Kidney tubule cell (primary cell): ENCODE measurements around the gene SMG9.

Source experiments
- DNase-seq: peaks from one replicate; pipeline ENCODE4 v3.0.0-alpha.2; 2018; ENCODE audit warnings: low spot score

SMG9 gene

DNA sequence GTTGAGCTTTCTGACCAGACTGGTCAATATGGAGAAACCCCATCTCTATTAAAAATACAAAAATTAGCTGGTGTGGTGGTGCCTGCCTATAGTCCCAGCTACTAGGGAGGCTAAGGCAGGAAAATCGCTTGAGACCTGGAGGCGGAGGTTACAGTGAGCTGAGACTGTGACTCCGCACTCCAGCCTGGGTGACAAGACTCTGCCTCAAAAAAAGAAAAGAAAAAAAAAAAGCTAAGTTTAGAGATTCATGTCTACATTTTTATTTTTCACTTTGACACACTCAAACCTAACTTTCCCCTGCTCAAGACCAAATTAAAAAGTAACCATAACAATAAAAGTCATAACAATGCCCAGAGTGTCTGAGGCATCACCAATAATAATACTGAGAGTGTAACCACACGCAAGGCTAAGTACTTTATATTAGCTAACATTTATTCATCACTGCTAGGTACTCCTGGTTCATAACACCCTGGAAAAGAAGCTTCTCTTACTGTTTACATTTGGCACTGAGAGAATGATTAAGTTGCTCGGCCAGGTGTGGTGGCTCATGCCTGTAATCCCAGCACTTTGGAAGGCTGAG is 33.2 kb downstream of the SMG9 start:
- no peak for DNase-seq

DNA sequence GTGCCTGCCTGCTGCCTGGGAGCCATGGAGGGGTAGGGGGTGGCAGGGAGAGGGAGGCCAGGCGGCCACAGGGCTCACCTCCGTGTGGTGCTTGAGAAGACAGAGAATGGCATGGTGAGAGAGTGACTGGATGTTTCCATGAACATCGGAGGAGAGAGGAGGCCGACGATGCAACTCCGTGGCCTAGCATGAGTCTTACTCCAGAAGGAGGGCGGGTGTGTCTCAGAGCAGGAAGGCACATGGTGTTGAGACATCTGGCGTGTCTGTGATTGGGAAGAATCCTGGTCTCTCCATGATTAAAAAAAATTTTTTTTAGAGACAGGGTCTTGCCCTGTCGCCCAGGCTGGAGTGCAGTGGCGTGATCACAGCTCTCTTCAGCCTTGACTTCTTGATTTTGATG is 33.8 kb downstream of the SMG9 start:
- DNase-seq, result no peak

DNA sequence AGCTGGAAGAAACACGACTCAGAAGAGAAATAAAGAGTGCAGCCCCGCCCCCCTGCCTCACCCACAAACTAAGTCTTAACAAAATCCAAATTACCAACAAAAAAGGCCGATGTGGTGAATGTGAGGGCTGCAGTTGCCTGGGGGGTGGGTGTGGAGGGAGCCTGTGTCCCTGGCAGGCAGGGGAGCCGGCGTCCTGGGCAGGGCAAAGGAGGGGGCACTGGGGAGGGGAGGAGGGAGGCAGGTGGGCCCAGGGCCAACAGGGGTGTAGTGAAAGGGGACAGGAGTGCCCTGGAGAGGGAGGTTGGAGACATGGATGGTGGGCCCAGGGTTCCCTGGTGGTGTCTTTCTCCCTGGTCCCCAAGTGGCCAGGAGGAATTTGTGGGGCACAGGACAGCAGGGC is 34.8 kb downstream of the SMG9 start:
- DNase-seq, result no peak

DNA sequence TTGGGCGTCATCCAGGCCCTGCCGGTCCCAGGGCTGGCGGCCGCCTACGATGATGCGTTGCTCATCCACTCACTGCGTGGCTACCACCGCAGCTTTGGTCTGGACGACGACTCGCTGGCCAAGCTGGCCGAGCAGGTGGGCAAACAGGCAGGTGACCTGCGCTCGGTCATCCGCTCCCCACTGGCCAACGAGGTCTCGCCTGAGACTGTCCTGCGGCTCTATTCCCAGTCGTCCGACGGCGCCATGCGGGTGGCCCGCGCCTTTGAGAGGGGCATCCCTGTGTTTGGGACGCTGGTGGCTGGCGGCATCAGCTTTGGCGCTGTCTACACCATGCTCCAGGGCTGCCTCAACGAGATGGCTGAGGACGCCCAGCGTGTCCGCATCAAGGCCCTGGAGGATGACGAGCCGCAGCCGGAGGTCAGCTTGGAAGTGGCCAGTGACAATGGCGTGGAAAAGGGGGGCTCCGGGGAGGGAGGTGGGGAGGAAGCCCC is 35.3 kb downstream of the SMG9 start:
- DNase-seq, result no peak

DNA sequence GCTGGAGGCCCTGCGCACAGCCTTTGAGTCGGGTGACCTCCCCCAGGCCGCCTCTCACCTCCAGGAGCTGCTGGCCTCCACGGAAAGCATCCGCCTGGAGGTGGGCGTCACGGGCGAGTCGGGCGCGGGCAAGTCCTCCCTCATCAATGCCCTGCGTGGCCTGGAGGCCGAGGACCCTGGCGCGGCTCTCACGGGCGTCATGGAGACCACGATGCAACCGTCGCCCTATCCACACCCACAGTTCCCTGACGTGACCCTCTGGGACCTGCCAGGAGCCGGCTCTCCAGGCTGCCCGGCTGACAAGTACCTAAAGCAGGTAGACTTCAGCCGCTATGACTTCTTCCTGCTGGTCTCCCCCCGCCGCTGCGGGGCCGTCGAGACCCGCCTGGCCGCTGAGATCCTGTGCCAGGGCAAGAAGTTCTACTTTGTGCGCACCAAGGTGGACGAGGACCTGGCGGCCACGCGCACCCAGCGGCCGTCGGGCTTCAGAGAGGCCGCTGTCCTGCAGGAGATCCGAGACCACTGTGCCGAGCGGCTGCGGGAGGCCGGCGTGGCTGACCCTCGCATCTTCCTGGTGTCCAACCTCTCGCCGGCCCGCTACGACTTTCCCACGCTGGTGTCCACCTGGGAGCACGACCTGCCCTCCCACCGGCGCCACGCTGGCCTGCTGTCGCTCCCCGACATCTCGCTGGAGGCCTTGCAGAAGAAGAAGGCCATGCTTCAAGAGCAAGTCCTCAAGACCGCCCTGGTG is 36.0 kb downstream of the SMG9 start:
- no peak for DNase-seq

DNA sequence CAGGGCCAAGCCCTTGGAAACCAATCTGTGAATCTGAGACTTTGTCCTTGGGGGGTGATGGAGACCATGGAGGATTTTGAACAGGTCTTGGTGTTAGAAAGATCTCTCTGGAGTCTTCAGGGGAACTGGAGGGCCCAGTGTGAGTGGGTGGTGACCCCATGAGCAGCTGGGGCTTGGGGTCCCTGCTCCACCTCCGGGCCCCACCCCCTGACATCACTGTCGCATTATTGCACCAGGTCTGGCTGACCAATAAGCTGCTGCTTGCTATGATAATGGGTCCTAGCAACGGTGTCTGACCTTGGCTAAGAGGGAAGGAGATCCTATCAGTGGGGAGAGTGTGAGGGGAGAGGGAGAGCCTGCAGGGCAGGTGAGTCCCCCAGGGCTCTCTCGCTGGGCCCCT is 39.0 kb downstream of the SMG9 start, which contains the start of gene IRGC:
Gene IRGC, plus strand, starts transcription at position 301 of the 400 bp plus-strand sequence. CDS start 2,483 bp downstream, outside the sequence.
- no peak for DNase-seq

DNA sequence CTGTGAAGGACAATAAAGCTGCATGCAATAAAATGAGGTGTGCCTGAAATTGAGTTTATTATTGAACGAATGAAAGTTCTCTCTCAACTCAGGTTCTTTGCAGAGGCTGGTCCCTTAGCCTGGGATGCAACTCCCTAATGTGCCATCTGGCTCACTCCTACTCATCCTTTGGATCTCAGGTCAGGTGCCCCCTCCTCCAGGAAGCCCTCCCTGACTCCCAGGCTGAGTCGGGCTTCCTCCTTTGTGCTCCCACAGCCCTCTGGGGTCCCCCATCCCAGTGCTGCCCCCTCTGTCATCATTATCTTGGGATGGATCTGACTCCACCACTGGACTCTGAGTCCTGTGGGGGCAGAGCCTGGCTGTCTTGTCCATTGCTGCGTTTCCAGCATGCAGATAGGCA is 41.6 kb downstream of the SMG9 start:
- no peak for DNase-seq

DNA sequence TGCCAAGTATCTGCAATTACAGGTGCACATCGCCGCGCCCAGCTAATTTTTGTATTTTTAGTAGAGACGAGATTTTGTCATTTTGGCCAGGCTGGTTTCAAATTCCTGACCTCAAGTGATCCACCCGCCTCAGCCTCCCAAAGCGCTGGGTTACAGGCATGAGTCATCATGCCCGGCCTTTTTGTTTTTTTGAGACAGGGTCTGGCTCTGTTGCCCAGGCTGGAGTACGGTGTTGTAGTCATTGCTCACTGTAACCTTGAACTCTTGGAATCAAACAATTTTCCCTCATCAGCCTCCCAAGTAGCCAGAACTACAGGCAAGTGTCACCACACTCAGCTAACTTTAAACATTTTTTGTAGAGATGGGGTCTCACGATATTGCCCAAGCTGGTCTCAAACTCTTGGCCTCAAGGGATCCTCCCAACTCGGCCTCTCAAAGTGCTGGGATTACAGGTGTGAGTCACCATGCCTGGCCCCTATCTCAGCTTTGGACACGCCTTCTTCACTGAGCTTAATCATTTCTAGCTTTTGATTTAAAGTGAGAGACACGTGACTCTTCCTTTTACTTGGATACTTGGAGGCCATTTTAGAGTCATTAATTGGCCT is 42.9 kb downstream of the SMG9 start:
- peak; percentile 45 for DNase-seq

DNA sequence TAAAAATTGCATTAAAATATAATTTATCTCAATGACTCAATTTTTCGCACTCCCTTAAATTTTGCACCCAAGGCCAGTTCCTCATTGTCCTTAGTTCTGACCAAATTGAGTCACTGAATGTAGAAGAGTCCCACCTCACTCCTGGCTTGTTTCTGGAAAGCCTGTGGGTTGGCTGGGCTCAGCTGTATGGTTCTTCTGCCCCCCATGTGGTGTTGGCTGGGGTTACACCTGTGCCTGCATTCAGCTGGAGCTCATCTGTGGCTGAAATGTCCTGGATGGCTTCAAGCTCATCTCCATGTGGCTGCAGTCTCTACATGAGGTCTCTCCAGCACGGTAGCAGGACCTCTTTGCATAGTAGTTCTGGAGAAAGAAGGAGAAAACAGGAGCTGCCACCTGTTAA is 46.0 kb downstream of the SMG9 start:
- DNase-seq, result no peak

DNA sequence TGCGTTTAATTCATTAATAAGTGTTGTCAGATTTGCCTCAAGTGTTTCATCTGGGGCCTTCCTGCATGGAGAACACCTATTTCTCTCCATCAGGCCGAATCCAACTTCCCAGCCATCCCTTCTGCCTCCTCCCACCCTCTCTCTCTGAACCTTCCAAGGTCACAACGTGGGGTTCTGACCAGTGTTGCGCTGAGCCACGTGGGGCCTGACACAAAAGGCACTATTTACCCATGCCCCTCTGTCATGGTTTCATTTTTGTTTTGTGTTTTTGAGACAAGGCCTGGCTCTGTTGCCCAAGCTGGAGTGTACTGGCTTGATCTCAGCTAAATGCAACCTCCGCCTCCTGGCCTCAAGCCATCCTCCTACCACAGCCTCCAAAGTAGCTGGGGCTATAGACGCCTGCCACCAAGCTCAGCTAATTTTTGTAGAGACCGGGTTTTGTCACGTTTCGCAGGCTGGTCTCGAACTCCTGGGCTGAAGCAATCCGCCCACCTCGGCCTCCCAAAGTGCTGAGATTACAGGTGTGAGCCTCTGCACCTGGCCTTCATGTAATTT is 47.5 kb downstream of the SMG9 start:
- DNase-seq, result no peak

DNA sequence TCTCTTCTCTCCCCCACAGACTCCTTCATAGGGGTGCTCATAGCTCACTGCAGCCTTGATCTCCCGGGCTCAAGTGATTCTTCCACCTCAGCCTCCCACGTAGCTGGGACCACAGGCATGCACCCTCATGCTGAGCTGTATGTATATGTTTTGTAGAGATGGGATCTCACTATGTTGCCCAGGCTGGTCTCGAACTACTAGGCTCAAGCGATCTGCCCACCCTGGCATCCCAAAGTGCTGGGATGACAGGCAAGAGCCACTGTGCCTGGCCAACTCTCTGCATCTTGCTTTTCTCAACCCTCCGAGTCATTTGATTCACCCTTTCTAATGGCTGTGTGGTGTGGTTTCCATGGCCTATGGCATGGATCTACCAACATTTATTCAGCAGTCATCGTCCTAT is 49.0 kb downstream of the SMG9 start:
- no peak for DNase-seq

DNA sequence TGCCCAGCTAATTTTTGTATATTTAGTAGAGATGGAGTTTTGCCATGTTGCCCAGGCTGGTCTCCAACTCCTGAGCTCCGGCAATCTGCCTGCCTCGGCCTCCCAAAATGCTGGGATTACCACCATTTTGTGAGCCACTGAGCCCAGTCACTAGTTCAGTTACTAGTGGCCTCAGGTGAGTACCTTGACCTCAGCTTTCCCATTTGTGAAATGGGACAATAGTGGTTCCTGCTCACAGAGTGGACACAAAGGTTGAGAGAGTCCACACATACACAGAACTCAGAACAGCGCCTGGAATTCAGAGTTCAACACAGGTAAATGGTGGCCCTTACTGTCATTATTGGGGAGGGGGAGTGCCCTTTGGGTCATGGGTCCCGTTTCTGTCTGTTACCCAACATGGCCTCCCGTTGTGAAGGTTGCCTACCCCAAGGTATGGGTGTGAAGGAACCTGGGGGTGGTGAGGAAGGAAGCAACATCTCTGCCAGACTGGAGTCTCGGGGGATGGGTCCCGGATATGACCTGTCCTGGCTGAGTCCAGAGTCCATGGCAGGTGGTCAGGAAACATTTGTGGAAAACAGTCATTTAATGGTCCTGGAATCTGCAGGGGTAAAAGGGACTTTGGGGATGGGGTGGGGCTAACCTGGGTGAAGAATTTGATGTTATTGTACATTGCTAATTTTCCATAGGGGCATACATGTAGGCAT is 50.6 kb downstream of the SMG9 start:
- peak; percentile 47 for DNase-seq

DNA sequence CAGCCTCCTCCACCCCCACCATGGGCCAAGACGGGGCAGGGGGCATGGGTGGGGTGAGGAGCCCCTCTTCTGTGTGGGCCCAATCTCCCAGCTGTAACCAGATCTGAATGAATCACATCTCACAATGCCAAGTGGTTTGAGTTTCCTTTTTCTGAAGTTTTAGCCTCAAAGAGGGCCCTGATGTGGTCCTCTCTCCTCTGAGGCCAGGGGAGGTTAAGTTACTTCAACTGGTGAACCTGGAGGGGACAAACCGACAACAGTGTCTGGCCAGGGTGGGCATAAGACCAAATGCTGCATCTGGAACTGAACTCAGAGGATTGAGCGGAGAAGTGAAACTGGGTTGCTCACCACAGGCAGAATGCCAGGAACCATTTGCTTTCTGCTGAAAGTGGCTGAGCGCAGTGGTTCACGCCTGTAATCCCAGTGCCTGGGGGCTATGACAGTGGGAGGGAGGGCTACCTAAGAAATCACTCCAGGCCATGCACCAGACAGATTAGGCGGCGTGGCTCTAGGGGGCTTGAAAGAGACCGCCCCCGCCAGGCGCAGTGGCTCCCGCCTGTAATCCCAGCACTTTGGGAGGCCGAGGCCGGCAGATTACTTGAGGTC is 54.3 kb downstream of the SMG9 start:
- DNase-seq, result no peak

DNA sequence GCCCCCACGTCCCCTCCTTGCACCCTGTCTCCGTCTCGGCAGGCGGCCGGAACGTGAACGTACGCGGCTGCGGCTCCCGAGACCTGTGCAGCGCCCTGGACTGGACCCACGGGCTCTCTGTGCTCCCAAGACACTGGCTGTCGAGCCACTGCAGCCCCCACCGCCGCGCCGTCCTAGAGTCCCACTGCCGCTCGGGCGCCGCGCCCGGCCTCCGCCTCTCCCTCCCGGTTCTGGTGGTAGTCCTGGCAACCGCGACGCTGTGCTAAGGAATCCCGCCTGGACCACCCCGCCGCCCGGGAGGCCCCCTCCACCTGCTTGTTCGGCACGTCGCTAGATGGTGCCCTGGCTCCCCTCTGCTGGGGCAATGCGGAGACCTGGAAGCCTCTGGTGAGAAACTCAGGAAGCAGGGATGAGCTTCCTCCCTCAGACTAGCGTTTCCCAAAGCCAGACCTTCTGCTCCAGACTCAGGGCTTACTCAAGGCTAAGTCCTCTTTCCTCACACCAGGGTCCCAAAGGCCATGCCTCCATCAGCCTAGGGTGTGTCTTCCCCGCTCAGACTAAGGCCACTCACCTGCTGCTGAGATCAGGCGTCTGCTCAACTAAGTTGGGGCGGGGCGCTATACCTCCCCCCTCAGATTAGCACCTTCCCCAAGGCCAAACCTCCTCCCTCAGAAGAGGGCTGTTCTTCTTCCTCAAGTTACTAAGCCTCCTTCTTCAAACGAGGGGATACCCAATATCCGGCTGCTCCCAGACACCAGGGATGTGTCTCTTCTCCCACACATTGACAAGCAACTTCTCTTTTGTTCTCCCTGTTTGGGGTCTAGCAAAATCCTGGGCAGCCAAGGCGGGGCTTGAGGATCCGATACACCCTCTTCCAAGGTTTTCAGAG is 55.0 kb downstream of the SMG9 start:
- peak; percentile 17 for DNase-seq

DNA sequence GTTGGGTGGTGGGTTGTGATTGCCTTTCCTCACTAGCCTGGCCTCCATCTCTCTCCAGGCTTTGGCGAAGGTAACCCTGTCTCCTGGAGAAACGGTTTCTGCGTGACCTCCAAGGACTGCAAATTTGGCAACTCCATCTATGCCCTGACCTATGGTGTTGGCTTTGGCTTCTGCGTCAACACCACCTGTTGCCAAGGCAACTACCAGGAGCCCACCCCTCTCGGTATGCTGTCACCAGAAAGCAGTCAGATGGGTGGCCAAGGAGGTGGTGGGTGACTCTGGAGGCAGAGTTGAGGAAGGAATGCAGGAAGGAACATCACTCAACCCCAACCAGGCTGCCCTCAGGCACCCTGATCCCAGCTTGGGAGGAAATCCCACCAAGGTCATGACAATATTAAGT is 57.5 kb downstream of the SMG9 start:
- no peak for DNase-seq

DNA sequence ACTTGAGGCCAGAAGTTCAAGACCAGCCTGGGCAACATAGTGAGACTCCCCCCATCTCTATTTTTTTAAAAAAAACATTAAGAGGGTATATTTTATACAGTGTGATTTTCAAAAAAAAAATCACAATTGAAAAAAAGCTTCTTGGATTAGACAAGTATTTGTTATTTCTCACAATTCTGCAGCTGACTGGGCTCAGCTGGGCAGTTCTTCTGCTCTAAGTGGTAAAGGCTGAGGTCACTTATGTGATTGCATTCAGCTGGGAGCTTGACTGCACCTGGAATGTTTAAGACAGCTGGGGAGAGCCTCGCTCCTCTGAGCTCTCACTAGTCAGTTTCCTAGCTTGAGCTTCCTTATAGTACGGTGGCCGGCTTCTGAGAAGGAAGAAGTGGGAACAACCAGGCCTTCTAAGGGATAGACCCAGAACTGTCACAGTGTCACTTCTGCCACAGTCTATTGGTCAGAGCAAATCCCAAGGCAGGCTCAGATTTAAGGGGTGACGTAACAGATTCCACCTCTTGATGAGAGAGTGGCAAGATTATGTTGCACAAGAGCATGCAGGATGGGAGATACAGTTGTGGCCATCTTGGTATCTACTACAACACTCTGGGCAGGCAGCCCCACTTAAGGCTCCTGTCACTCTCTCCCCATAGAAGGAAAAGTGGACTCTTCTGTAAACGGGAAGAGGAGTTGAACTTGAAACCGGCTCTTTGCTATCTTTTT is 58.6 kb downstream of the SMG9 start:
- DNase-seq, result no peak

DNA sequence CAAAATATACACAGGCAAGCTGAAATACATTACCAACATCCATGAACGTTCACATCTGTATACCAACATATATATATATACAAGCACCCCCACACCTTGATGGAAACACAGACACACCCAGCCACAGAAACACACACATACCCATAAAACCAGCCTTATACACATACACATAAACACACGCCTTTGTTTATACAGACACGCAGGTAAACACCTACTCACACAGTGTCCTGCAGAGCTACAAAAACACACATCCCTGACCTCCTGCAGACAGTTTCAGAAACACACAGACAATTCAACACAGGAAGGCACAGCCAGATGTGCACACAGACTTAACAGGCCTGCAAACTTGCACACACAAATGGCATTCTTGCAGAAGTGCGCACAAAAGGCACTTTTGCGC is 60.2 kb downstream of the SMG9 start:
- DNase-seq, result no peak

DNA sequence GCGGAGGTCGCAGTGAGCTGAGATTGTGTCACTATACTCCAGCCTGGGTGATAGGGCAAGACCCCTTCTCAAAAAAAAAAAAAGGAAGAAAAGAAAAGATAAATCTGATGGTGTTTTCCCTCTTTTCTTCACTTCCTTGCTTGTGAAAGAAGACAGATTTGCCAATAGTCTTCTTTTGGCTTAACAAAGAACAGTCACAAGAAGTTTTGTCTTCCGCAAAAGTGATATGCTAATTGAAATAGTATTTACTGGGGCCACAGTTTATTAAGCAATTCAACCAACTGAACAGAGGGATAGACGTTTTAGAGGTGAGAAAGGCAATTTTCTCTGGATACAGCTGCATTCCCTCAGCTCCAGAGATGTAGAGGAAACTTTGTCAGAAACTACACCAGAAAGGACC is 61.9 kb downstream of the SMG9 start:
- DNase-seq, result no peak

DNA sequence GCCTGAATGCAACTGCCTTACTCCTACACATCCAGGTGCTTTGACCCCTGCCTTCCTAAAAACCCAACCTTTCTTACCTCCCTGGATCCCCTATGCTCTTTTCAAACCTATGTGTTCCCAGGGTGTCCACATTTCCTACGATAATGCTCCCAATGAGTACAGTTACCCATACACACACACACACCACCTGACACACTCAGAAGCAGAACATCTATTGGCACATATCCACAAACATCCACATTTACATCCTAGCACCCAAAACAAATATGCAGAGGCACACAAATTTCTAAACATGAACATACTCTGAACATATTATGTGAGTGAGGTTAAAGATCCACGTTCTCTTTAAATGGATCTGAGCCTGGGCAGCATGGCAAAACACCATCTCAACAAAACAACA is 62.4 kb downstream of the SMG9 start:
- DNase-seq, result no peak

DNA sequence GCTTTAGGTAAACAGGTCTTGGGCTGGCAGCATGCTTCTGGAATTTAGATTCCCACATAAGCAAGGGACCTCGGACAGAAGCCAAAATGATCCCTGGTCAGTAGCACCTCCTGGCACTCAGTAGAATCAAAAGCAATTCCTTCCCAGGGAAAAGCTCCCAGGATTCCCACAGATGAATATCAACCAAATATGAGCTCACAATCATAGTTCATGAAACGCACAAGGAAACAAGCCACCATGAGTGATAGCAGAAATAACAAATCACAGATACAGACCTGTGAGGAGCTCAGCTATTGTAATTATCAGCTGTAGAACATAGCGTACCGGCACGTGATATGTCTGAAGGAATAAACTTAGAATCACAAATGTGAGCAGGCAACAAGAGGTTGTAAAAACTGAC is 63.0 kb downstream of the SMG9 start:
- no peak for DNase-seq
